Testis (tissue), 3 donors: Measurements from ENCODE around the gene MKS1. TPM values are rescaled to one million over a fixed set of nuclear protein-coding genes. Genes with fewer than 3 reads are reported as not detected.

Experiments used
- DNase-seq: peaks from one replicate; pipeline ENCODE4 v3.0.0-alpha.2; 2019
- H3K27ac ChIP-seq, 2 donors: fragments of 200-600 bp; sonication (generic); one replicate each; pipeline ENCODE4 v1.5.1; 2019
- H3K27me3 ChIP-seq: fragments of 200-600 bp; sonication (generic); one replicate; pipeline ENCODE4 v1.5.1; 2019
- H3K36me3 ChIP-seq: fragments of 200-600 bp; sonication (generic); one replicate; pipeline ENCODE4 v1.5.1; 2017; ENCODE audit warnings: low read depth; ENCODE audit errors: missing control alignments
- H3K4me1 ChIP-seq: fragments of 200-600 bp; sonication (generic); one replicate; pipeline ENCODE4 v1.5.1; 2019
- H3K4me3 ChIP-seq, 2 donors: fragments of 200-600 bp; sonication (generic); one replicate each; pipeline ENCODE4 v1.5.1; 2017 to 2019
- H3K9me3 ChIP-seq: fragments of 200-600 bp; sonication (generic); one replicate; pipeline ENCODE4 v1.5.1; 2017
- CTCF ChIP-seq, 3 experiments: fragments of 450-650 bp in 2 of 3; fragments of 200-600 bp in 1 of 3; sonication (generic) in 1 of 3; IDR thresholded peaks; one replicate each; pipeline ENCODE4 v1.5.1; 2016 to 2019; ENCODE audit warnings: antibody characterized with exemption in 3 of 3, mild to moderate bottlenecking in 2 of 3, moderate library complexity in 1 of 3
- POLR2A ChIP-seq: fragments of 450-650 bp; IDR thresholded peaks from one replicate; pipeline ENCODE4 v1.6.1; 2017; ENCODE audit warnings: antibody characterized with exemption, mild to moderate bottlenecking, moderate library complexity
- WGBS, 2 donors: methylation state at CpG; one replicate each; pipeline ENCODE4 v1.1.5; 2018; 5-methylcytosine and 5-hydroxymethylcytosine counted together
- intact Hi-C: fragments of 100-400 bp; cut with DNase I; formaldehyde crosslinking; loops from one replicate; pipeline ENCODE4 v1.15.1; 2023; ENCODE audit warnings: low total_unique reads
- polyA plus RNA-seq: library from polyadenylated mRNA; stranded (reverse); fragments of 350-450 nt; fragmentation: Illumina TruSeq; extraction: RNeasy Lipid Tissue Mini Kit (QIAGEN cat#74804); gene quantifications from one replicate; pipeline ENCODE4 v1.2.3, GENCODE V29; 2014; ENCODE audit warnings: low read depth, low replicate concordance; ENCODE audit not compliant: insufficient read depth
- total RNA-seq, 2 donors: library from RNA; depleted of rRNA; stranded (reverse); fragments of >200 nt; gene quantifications; one replicate each; pipeline ENCODE4 v1.2.3, GENCODE V29; 2016

Gene MKS1
- total and polyA plus RNA-seq, 3 donors from 2014 or later: 32.0 to 34.3 (median 32.3) TPM

- H3K36me3 ChIP-seq: no peaks in the 10 kb centered on the region
- intact Hi-C loops: no loop called here
- WGBS, 2 donors: 90 to 96% methylated on average over 5 of the region's 5 CpGs
These were observed 10.7 kb downstream of the MKS1 start for GRCh38 chr17:58208344-58208743.

GRCh38 chr17:58207451-58207850 lies 11.6 kb downstream of the MKS1 start:
- Histone ChIP-seq H3K27me3 (no peaks in the 10 kb centered on the region), H3K36me3 (no peaks in the 10 kb centered on the region), H3K4me3 (no peak overlapping the region), H3K4me1 (no peaks in the 10 kb centered on the region), H3K9me3 (no peaks in the 10 kb centered on the region), H3K27ac (no peak overlapping the region)
- TF ChIP-seq POLR2A: no peak
- TF ChIP-seq CTCF (IDR thresholded peaks at IDR 0.05): no peak
- DNase-seq: no peak
- WGBS, 2 donors: 76 to 80% methylated on average over 3 of the region's 3 CpGs
- intact Hi-C loops: no loop called here

More at GRCh38 chr17:58208344-58208743, 10.7 kb downstream of the MKS1 start:
- no peaks in the 10 kb centered on the region for H3K27me3 ChIP-seq
- H3K9me3 ChIP-seq: no peaks in the 10 kb centered on the region
- H3K4me1 ChIP-seq: no peaks in the 10 kb centered on the region
- H3K4me3 ChIP-seq: no peak overlapping the region
- no peak for DNase-seq
- H3K27ac ChIP-seq: no peak overlapping the region
- TF ChIP-seq POLR2A (no peak), CTCF (IDR thresholded peaks at IDR 0.05) (no peak)

GRCh38 chr17:58205936-58206335 lies 13.1 kb downstream of the MKS1 start:
- intact Hi-C loops: no loop called here
- Histone ChIP-seq H3K36me3 (no peaks in the 10 kb centered on the region), H3K9me3 (no peaks in the 10 kb centered on the region), H3K27ac (no peak overlapping the region), H3K4me1 (no peaks in the 10 kb centered on the region), H3K27me3 (no peaks in the 10 kb centered on the region), H3K4me3 (no peak overlapping the region)
- WGBS, 2 donors: 91 to 94% methylated on average over 11 of the region's 11 CpGs
- TF ChIP-seq POLR2A (no peak), CTCF (IDR thresholded peaks at IDR 0.05) (no peak)
- DNase-seq: no peak

- H3K4me3 ChIP-seq: no peak overlapping the region
- no peak for DNase-seq
- TF ChIP-seq CTCF (IDR thresholded peaks at IDR 0.05) (no peak), POLR2A (no peak)
- no peaks in the 10 kb centered on the region for H3K27me3 ChIP-seq
- intact Hi-C loops: no loop called here
- H3K36me3 ChIP-seq: no peaks in the 10 kb centered on the region
- no peak overlapping the region for H3K27ac ChIP-seq
- no peaks in the 10 kb centered on the region for H3K4me1 ChIP-seq
- H3K9me3 ChIP-seq: no peaks in the 10 kb centered on the region
- WGBS, 2 donors: 72 to 82% methylated on average over 4 to 5 of the region's 5 CpGs
These were observed 14.3 kb downstream of the MKS1 start for GRCh38 chr17:58204796-58205195.

- TF ChIP-seq POLR2A (no peak), CTCF (IDR thresholded peaks at IDR 0.05) (no peak)
- WGBS, 2 donors: 85 to 95% methylated on average over 7 of the region's 7 CpGs
- no peak overlapping the region for H3K4me3 ChIP-seq
- no peaks in the 10 kb centered on the region for H3K4me1 ChIP-seq
- no peaks in the 10 kb centered on the region for H3K36me3 ChIP-seq
- H3K27me3 ChIP-seq: no peaks in the 10 kb centered on the region
- no peak for DNase-seq
- H3K27ac ChIP-seq: no peak overlapping the region
- no peaks in the 10 kb centered on the region for H3K9me3 ChIP-seq
- intact Hi-C loops: no loop called here
These were observed 16.2 kb downstream of the MKS1 start for GRCh38 chr17:58202859-58203258.
